Sigmoid colon (tissue), 7 donors: ENCODE measurements around the gene KBTBD6. TPM values are rescaled to one million over a fixed set of nuclear protein-coding genes. Genes with fewer than 3 reads are reported as not detected.
"Not testable (repeated sequence)": the region's sequence is repeated elsewhere in the genome, so short reads cannot be mapped to it uniquely, and the experiment has no call there.

ENCODE experiments used
- DNase-seq: peaks from one replicate; pipeline ENCODE4 v3.0.0-alpha.2; 2019
- H3K27ac ChIP-seq, 4 donors: fragments of 200-600 bp; sonication (generic); one replicate each; pipeline ENCODE4 v1.5.1; 2016 to 2019; ENCODE audit warnings: mild to moderate bottlenecking in 1 of 4
- H3K27me3 ChIP-seq, 3 donors: fragments of 200-600 bp; sonication (generic); one replicate each; pipeline ENCODE4 v1.5.1; 2019; ENCODE audit warnings: mild to moderate bottlenecking in 1 of 3
- H3K36me3 ChIP-seq, 4 donors: fragments of 200-600 bp; sonication (generic); one replicate each; pipeline ENCODE4 v1.5.1; 2016 to 2019
- H3K4me1 ChIP-seq, 4 donors: fragments of 200-600 bp; sonication (generic); one replicate each; pipeline ENCODE4 v1.5.1; 2017 to 2019
- H3K4me3 ChIP-seq, 4 donors: fragments of 200-600 bp; sonication (generic); one replicate each; pipeline ENCODE4 v1.5.1; 2017 to 2019; ENCODE audit warnings: mild to moderate bottlenecking in 2 of 4, moderate library complexity in 1 of 4
- H3K9me3 ChIP-seq, 4 donors: fragments of 200-600 bp in 3 of 4; sonication (generic) in 3 of 4; one replicate each; pipeline versions ENCODE4 v1.5.1 to v1.6.1; 2013 to 2019
- EP300 ChIP-seq, 4 donors: sonication (generic); formaldehyde crosslinking; IDR thresholded peaks; one replicate each; pipeline ENCODE4 v1.6.1; 2017; ENCODE audit warnings: antibody characterized with exemption in 4 of 4
- POLR2A ChIP-seq, 2 donors: fragments of 450-650 bp; IDR thresholded peaks; one replicate each; pipeline ENCODE4 v1.6.1; 2016; ENCODE audit warnings: antibody characterized with exemption in 2 of 2, mild to moderate bottlenecking in 2 of 2, moderate library complexity in 2 of 2
- POLR2AphosphoS5 ChIP-seq, 4 donors: sonication (generic); formaldehyde crosslinking; IDR thresholded peaks; one replicate each; pipeline ENCODE4 v1.6.1; 2017; ENCODE audit warnings: antibody characterized with exemption in 4 of 4
- WGBS, 2 donors: extraction: QIAGEN DNeasy Blood & Tissue Kit; methylation state at CpG; one replicate each; pipeline ENCODE4 v1.1.7; 2013; 5-methylcytosine and 5-hydroxymethylcytosine counted together
- intact Hi-C: fragments of 100-400 bp; cut with DNase I; formaldehyde crosslinking; loops from one replicate; pipeline ENCODE4 v1.15.1; 2023
- polyA plus RNA-seq, 3 donors: library from polyadenylated mRNA; stranded (reverse); fragments of 200-250 nt; gene quantifications; one replicate each; pipeline ENCODE4 v1.2.3, GENCODE V29; 2013
- total RNA-seq, 4 donors: library from RNA; depleted of rRNA; stranded (reverse); fragments of >200 nt; gene quantifications; one replicate each; pipeline ENCODE4 v1.1.0, GENCODE V29; 2016
- TF ChIP-seq, protein P1 (sequence below), 4 experiments: fragments of 450-650 bp in 3 of 4; fragments of 200-600 bp in 1 of 4; IDR thresholded peaks; one replicate each; pipeline ENCODE4 v1.5.1; 2016 to 2019; ENCODE audit warnings: antibody characterized with exemption in 4 of 4, mild to moderate bottlenecking in 3 of 4, moderate library complexity in 2 of 4
- donor health status: healthy with polysubstance abuse.
- donor health status: Bipolar disorder and iron deficiency.
- donor health status: healthy.

The KBTBD6 gene
- total and polyA plus RNA-seq, 7 donors, result 1.2 to 10.7 (median 6.7) TPM

DNA sequence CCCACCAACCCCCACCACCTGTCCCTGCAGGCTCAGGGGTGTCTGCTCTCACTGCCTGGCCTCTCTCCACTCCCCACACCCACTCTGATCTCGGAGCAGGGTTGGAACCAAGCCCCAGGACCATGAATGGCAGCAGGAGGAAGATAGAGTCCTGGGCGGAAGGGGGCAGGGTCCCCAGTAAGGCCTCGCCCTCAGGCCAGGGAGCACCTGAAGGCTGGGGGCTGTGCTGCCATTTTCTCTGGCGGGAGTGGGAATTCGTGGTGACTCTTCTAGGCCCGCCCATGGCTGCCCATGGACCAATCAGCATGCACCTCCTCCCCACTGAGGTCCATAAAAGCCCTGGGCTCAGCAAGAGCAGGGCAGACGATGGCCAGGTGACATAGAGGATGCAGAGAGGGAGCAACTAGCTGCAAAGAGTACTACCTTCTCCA is 25.0 kb downstream of the KBTBD6 start:
- H3K4me3 ChIP-seq, result no peak overlapping the region
- H3K9me3 ChIP-seq, result peaks cover 0 to 2% (median 0%) of the 10 kb centered on the region in 4 donors
- no peak overlapping the region for H3K27ac ChIP-seq
- no peaks in the 10 kb centered on the region for H3K4me1 ChIP-seq
- no peak for DNase-seq
- 88 to 91% methylated on average over 7 of the region's 7 CpGs for WGBS, 2 donors
- TF ChIP-seq EP300 (IDR thresholded peaks at IDR 0.05), result no peak
- TF ChIP-seq POLR2A (IDR thresholded peaks at IDR 0.05), result no peak
- TF ChIP-seq, protein P1, sequence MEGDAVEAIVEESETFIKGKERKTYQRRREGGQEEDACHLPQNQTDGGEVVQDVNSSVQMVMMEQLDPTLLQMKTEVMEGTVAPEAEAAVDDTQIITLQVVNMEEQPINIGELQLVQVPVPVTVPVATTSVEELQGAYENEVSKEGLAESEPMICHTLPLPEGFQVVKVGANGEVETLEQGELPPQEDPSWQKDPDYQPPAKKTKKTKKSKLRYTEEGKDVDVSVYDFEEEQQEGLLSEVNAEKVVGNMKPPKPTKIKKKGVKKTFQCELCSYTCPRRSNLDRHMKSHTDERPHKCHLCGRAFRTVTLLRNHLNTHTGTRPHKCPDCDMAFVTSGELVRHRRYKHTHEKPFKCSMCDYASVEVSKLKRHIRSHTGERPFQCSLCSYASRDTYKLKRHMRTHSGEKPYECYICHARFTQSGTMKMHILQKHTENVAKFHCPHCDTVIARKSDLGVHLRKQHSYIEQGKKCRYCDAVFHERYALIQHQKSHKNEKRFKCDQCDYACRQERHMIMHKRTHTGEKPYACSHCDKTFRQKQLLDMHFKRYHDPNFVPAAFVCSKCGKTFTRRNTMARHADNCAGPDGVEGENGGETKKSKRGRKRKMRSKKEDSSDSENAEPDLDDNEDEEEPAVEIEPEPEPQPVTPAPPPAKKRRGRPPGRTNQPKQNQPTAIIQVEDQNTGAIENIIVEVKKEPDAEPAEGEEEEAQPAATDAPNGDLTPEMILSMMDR (IDR thresholded peaks at IDR 0.05), result no peak
- H3K27me3 ChIP-seq, result no peaks in the 10 kb centered on the region
- no peaks in the 10 kb centered on the region for H3K36me3 ChIP-seq
- intact Hi-C loops, result no loop called here

DNA sequence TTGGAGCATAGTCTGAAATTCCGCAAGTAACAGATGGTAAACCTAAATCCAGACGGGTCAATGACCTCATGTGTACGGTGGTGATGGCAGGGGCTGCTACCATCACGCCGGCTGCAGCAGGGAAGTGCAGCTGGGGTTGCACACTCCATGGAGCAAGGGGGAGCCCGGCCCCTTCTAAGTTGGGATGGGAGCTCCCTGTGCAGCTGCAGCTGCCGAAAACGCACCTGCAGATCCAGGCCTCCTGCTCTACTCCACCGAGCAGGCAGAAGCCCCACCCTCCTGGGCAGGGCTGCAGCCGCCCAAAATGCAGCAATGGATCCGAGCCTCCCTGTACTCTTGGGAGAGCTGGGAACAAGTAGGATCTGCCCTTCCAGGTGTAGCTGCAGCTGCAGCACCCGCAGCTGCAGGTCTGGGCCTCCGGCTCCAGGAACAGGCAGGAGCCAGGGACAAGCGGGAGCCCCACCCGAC is 25.5 kb downstream of the KBTBD6 start:
- WGBS, 2 donors, result 91 to 92% methylated on average over 15 of the region's 15 CpGs
- intact Hi-C loops, result no loop called here
- DNase-seq, result no peak

DNA sequence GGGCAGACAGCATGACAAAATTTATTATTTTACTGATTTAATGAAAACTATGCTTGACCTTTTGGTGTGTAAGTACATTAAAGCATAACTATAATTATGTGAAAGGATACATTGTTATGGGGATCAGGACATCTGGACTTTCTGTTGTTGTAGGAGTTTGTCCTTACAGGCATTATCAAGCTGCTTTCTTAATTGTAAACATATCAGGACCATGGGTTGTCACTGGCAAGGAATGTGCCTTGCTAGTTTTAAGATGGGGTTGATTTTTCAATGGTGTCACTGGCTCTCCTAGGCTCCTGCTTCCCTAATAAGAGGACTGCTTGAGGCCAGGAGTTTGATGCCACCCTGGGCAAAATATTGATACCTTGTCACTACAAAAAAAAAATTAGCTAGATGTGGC is 32.6 kb downstream of the KBTBD6 start:
- Histone ChIP-seq H3K9me3 (no peaks in the 10 kb centered on the region), H3K4me3 (no peak overlapping the region), H3K27me3 (no peaks in the 10 kb centered on the region), H3K36me3 (no peaks in the 10 kb centered on the region), H3K27ac (no peak overlapping the region), H3K4me1 (no peaks in the 10 kb centered on the region)
- no peak for DNase-seq
- TF ChIP-seq EP300 (IDR thresholded peaks at IDR 0.05) (no peak), POLR2AphosphoS5 (IDR thresholded peaks at IDR 0.05) (no peak), POLR2A (IDR thresholded peaks at IDR 0.05) (no peak)
- TF ChIP-seq, protein P1 (IDR thresholded peaks at IDR 0.05), result no peak
- intact Hi-C loops, result no loop called here

More for the DNA sequence above, 25.5 kb downstream of the KBTBD6 start:
- Histone ChIP-seq H3K4me3 (no peak overlapping the region), H3K27me3 (no peaks in the 10 kb centered on the region), H3K27ac (no peak overlapping the region), H3K4me1 (no peaks in the 10 kb centered on the region), H3K9me3 (no peaks in the 10 kb centered on the region), H3K36me3 (no peaks in the 10 kb centered on the region)
- TF ChIP-seq EP300 (IDR thresholded peaks at IDR 0.05), result no peak
- TF ChIP-seq, protein P1 (IDR thresholded peaks at IDR 0.05), result no peak
- no peak for TF ChIP-seq POLR2A (IDR thresholded peaks at IDR 0.05)
- no peak for TF ChIP-seq POLR2AphosphoS5 (IDR thresholded peaks at IDR 0.05)

DNA sequence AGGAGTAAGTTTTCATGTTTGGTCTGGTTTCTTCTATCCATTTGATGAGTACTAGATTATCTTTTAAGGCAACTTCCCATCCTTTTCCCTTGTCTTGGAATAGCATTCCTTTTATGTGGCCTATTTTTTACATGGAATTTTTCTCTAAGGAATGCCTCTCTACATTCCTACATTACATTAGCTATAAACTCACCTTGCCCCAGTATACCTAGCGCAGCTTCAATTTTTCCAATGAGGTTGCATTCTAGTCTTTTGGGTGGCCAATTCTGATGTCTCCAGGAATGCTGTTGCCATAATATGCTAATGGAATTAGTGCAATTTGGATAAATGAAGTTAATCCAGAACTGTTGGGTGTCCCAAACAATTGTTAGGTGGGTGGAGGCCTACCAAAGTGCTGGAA is 33.8 kb downstream of the KBTBD6 start:
- H3K27ac ChIP-seq, result no peak overlapping the region
- intact Hi-C loops, result no loop called here
- 97 to 99% methylated on average over 1 of the region's 1 CpG for WGBS, 2 donors
- no peaks in the 10 kb centered on the region for H3K36me3 ChIP-seq
- H3K4me3 ChIP-seq, result no peak overlapping the region
- H3K27me3 ChIP-seq, result no peaks in the 10 kb centered on the region
- no peaks in the 10 kb centered on the region for H3K4me1 ChIP-seq
- DNase-seq, result no peak
- H3K9me3 ChIP-seq, result no peaks in the 10 kb centered on the region
- TF ChIP-seq, protein P1 (IDR thresholded peaks at IDR 0.05), result no peak

DNA sequence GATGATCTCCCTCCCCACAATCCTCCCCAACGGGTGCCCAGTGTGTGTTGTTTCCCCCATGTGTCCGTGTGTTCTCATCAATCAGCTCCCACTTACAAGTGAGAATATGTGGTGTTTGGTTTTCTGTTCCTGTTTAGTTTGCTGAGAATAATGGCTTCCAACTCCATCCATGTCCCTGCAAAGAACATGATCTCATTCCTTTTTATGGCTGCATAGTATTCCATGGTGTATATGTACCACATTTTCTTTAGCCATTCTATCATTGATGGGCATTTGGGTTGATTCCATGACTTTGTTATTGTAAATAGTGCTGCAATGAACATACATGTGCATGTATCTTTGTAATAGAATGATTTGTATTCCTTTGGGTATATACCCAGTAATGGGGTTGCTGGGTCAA is 36.9 kb downstream of the KBTBD6 start:
- H3K4me3 ChIP-seq, H3K36me3 ChIP-seq, H3K27ac ChIP-seq, DNase-seq, H3K4me1 ChIP-seq, H3K27me3 ChIP-seq, intact Hi-C loops, H3K9me3 ChIP-seq: not testable (repeated sequence)
- 90 to 95% methylated on average over 2 of the region's 2 CpGs for WGBS, 2 donors
